Activated T-cell treated with anti-CD3 and anti-CD28 coated beads, Interleukin-2, amount 50 U/mL, for 72 hours (primary cell): ENCODE measurements around the gene MYOZ3. TPM values are rescaled to one million over a fixed set of nuclear protein-coding genes. Genes with fewer than 3 reads are reported as not detected.

ENCODE experiments used
- ATAC-seq, 2 donors: fragments of 150-1000 bp; cut with Tn5 transposase; replicated peaks in 1 of 2; 2 replicates each; pipeline ENCODE4 v1.10.0; 2021; ENCODE audit warnings: moderate library complexity in 2 of 2, mild to moderate bottlenecking in 1 of 2
- DNase-seq, 2 donors: peaks; one replicate each; pipeline ENCODE4 v3.0.0; 2021 to 2022; ENCODE audit warnings: mixed read lengths in 1 of 2
- H3K27ac Mint-ChIP-seq: one replicate; pipeline ENCODE4 v1.8.0; 2022; ENCODE audit warnings: mild to moderate bottlenecking, moderate library complexity, mixed read lengths
- H3K27me3 Mint-ChIP-seq: one replicate; pipeline ENCODE4 v1.8.0; 2022; ENCODE audit warnings: low read depth, mixed read lengths
- H3K36me3 Mint-ChIP-seq, 2 donors: one replicate each; pipeline ENCODE4 v1.8.0; 2022; ENCODE audit warnings: mixed read lengths in 2 of 2, mild to moderate bottlenecking in 1 of 2; ENCODE audit not compliant: insufficient read depth in 2 of 2
- H3K4me1 Mint-ChIP-seq: one replicate; pipeline ENCODE4 v1.8.0; 2022; ENCODE audit warnings: low read depth, mixed read lengths
- H3K4me3 Mint-ChIP-seq, 2 donors: one replicate each; pipeline ENCODE4 v1.8.0; 2022; ENCODE audit warnings: mild to moderate bottlenecking in 2 of 2, mixed read lengths in 2 of 2, moderate library complexity in 2 of 2
- H3K9me3 Mint-ChIP-seq, 2 donors: one replicate each; pipeline ENCODE4 v1.8.0; 2022; ENCODE audit warnings: mixed read lengths in 2 of 2
- total RNA-seq, 2 donors: library from RNA; stranded (reverse); gene quantifications; one replicate each; pipeline ENCODE4 v1.2.3, GENCODE V29; 2022

The MYOZ3 gene
- total RNA-seq, 2 donors from 2014 or later = 0.16 TPM; not detected in 1

DNA sequence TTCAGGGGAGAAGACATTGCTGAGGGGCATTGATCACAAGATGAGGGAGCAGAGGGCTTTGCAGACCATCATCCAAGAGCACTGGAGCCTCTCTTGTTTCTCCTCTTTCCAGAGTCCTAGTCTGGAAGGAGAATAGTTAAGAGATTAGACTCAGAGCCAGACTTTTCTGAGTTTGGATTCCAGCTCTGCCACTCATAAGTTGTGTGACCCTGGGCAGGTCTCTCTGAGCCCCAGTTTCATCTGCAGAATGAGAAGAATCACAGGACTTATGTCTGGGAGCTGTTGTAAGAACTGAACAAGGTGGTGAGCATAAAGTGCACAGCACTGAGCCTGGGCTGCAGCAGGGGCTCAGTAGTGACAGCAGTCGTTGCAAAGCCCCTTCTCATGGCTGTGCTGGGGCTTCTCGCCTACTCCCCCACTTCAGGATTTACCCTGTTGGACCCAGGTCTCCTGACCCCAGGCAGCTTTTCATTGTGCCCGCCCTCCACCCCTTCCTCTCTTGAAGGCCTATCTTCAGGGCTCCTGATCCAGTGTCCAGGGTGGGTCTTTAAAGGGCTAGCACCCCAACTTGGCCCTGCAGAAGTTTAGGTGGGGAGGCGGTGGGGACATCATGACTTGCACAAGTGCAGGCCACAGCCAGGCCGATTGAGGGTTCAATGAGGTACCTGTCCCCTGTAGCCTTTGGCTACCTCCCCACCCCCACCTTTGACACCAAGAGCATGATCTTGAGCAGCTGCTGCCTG, 19.1 kb upstream of the MYOZ3 start:
- H3K9me3 Mint-ChIP-seq = no peaks in the 10 kb centered on the region
- peaks cover 3% of the 10 kb centered on the region for H3K27me3 Mint-ChIP-seq
- ATAC-seq (no peak), DNase-seq (no peak)
- H3K36me3 Mint-ChIP-seq = no peaks in the 10 kb centered on the region
- H3K4me3 Mint-ChIP-seq = no peak overlapping the region
- H3K4me1 Mint-ChIP-seq = no peaks in the 10 kb centered on the region
- H3K27ac Mint-ChIP-seq = no peak overlapping the region

DNA sequence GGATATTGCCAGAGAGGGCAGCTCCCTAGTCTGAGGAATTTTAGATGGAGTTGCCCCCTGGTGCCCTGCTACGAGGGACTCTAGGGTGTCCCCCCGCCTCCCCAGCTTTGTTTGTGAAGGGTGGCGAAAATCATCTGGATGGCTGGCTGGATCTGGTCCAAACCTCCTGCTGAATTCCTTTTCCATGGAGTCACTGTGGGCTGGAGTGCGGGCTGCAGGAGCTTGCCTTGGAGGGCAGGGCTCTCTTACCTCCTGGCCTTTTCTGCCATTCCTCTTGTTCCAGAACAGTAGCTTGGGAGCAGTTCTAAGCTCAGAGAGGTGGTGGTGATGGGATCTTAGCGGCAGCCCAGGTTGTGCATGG, 18.5 kb upstream of the MYOZ3 start:
- ATAC-seq = no peak
- no peak overlapping the region for H3K27ac Mint-ChIP-seq

DNA sequence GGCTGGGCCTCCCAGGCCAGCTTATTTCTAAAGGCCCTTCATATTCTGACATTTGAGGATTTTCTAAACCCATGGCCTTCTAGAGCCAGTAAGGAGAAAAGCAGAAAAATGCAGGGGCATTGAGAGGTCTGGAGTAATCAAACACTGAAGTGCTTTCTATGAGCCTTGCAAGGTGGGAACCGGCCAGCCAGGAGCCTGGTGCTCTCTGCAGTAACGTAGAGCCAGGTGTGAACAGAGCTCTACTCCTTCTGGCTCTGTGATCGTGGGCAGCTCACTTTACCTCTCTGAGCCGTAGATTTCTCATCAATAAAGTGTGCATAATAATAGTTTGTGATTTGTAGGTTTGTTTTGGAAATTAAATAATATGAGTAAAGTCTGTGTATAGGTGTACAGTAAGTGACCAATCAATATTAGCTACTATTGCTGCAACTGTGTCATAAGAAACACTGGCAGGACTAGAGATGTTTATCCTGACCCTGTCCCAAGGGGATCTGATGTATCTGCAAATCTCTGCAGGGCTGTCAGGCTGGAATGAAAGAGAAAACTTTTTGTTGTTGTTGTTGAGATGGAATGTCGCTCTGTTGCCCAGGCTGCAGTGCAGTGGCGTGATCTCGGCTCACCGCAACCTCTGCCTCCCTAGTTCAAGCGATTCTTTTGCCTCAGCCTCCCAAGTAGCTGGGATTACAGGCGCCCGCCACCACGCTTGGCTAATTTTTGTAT, 17.9 kb upstream of the MYOZ3 start:
- no peaks in the 10 kb centered on the region for H3K27me3 Mint-ChIP-seq
- no peaks in the 10 kb centered on the region for H3K4me1 Mint-ChIP-seq
- DNase-seq (no peak), ATAC-seq (no peak)
- H3K36me3 Mint-ChIP-seq = no peaks in the 10 kb centered on the region
- no peak overlapping the region for H3K4me3 Mint-ChIP-seq
- no peaks in the 10 kb centered on the region for H3K9me3 Mint-ChIP-seq
- H3K27ac Mint-ChIP-seq = no peak overlapping the region

More for the DNA sequence above, 18.5 kb upstream of the MYOZ3 start:
- H3K4me1 Mint-ChIP-seq = no peaks in the 10 kb centered on the region
- H3K27me3 Mint-ChIP-seq = no peaks in the 10 kb centered on the region
- no peaks in the 10 kb centered on the region for H3K9me3 Mint-ChIP-seq
- no peak for DNase-seq
- H3K36me3 Mint-ChIP-seq = no peaks in the 10 kb centered on the region
- H3K4me3 Mint-ChIP-seq = no peak overlapping the region

DNA sequence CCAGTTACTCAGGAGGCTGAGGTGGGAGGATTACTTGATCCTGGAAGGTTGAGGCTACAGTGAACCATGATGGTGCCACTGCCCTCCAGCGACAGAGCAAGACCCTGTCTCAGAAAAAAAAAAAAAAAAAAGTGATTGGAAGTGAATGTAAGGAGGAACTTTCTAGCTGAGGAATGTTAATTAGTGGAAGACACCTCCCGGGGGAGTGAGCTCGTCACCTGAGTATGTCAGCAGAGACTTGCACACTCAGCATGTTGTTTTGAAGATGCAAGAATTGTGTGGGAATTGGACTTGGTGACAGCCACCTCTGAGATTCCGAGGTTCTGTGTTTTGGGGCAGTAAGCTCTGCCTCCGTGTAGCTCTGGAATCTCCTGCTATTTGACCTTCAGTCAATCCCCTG, 17.0 kb upstream of the MYOZ3 start:
- H3K4me3 Mint-ChIP-seq = no peak overlapping the region
- no peaks in the 10 kb centered on the region for H3K27me3 Mint-ChIP-seq
- H3K4me1 Mint-ChIP-seq = no peaks in the 10 kb centered on the region
- no peaks in the 10 kb centered on the region for H3K9me3 Mint-ChIP-seq
- no peaks in the 10 kb centered on the region for H3K36me3 Mint-ChIP-seq
- H3K27ac Mint-ChIP-seq = no peak overlapping the region
- ATAC-seq = no peak
- no peak for DNase-seq

DNA sequence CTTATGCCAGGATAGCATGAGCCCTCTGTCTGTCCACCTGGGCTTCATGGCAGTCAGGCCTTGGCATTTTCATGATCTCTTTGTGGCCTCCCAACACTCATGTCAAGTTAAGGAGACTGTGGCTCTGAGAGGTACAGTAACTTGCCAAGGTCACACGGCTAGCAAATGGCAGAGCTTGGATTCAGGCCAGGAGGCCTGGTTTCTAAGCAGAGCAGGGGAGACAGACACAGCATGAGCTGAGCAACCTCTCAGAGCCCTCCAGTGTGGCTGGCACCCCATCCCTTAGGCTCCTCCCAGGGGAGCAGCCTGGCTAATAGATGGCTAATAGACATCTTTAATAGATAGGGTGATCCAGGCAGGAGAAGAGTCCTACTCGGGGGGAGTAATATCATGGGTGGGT, 16.5 kb upstream of the MYOZ3 start:
- DNase-seq = no peak
- no peaks in the 10 kb centered on the region for H3K36me3 Mint-ChIP-seq
- no peak overlapping the region for H3K27ac Mint-ChIP-seq
- H3K9me3 Mint-ChIP-seq = no peaks in the 10 kb centered on the region
- H3K4me1 Mint-ChIP-seq = no peaks in the 10 kb centered on the region
- H3K4me3 Mint-ChIP-seq = no peak overlapping the region
- ATAC-seq = no peak
- no peaks in the 10 kb centered on the region for H3K27me3 Mint-ChIP-seq

DNA sequence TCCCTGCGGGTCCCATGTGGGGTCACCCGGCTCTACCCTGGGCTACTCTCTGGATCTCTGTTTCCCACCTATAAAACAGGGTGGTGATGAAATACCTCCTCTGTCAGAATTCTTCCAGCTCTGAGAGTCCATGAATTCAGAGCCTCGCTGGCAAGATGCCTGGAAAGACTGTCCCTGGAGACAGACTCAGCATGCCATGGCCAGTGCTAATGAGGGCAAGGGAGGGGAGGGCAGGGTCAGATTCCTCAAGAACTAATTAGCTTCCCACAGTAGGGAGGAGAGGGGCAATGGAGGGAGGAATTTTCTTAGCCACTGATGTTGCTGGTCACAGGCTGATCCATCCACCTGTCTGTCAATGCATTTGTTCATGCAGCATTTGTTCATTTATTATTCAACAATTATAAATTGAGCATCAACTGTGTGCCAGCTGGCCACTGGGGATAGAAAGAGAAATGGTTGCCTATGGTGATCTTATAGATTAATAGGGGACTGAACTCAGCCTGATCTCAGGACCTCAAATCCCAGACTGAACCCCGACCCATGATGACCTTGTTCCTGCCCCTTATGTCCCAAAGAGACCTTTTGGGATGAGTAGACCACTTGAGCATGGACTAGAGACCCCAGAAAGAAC, 15.9 kb upstream of the MYOZ3 start:
- Mint-ChIP-seq H3K4me1 (no peaks in the 10 kb centered on the region), H3K4me3 (no peak overlapping the region), H3K27ac (no peak overlapping the region), H3K36me3 (no peaks in the 10 kb centered on the region), H3K27me3 (no peaks in the 10 kb centered on the region), H3K9me3 (no peaks in the 10 kb centered on the region)
- DNase-seq (no peak), ATAC-seq (no peak)

DNA sequence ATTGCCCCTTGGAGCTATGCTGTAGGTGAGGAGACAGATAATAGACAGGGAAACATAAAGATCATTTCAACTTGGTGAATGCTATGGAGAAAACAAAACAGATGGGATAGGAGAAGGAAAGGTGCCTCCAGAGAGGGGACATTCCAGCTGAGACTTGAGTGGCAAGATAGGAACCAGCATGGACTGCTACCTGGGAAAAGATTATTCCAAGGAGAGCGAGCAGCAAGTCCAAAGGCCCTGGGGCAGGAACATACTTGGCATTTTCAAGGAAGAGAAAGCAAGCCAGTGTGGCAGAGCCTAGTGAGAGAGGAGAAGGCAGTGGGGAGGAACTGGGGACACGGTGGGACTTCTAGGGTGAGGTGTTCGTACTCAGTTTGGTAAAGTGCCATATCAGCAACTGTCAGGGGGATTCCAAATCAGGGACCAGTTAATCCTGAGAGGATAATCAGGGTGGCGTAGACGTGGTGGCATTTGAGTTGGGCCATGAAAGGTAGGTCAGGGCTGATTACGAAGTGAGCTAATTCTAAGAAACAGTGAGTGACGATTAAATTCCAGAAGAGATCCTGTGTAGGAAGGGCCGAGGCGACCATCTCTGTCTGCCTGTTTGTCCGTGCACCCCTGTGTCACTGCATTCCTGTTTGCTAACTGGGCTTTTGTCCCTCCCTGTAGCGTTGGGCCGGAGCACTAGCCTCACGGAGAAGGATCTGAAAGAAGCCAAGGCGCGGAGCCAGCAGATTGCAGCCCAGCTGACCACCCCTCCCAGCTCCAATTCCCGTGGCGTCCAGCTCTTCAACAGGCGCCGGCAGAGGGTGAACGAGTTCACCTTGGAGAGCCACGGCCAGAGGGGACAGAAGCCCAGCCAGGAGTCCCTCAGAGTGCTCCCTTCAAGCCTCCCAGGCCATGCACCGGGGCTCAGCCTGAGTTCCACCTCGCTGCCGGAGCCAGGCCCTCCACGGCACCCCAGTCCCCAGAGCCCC, 13.5 kb upstream of the MYOZ3 start:
- Mint-ChIP-seq H3K27me3 (no peaks in the 10 kb centered on the region), H3K36me3 (no peaks in the 10 kb centered on the region), H3K4me1 (no peaks in the 10 kb centered on the region), H3K4me3 (no peak overlapping the region), H3K27ac (no peak overlapping the region), H3K9me3 (no peaks in the 10 kb centered on the region)
- ATAC-seq = no peak
- no peak for DNase-seq

DNA sequence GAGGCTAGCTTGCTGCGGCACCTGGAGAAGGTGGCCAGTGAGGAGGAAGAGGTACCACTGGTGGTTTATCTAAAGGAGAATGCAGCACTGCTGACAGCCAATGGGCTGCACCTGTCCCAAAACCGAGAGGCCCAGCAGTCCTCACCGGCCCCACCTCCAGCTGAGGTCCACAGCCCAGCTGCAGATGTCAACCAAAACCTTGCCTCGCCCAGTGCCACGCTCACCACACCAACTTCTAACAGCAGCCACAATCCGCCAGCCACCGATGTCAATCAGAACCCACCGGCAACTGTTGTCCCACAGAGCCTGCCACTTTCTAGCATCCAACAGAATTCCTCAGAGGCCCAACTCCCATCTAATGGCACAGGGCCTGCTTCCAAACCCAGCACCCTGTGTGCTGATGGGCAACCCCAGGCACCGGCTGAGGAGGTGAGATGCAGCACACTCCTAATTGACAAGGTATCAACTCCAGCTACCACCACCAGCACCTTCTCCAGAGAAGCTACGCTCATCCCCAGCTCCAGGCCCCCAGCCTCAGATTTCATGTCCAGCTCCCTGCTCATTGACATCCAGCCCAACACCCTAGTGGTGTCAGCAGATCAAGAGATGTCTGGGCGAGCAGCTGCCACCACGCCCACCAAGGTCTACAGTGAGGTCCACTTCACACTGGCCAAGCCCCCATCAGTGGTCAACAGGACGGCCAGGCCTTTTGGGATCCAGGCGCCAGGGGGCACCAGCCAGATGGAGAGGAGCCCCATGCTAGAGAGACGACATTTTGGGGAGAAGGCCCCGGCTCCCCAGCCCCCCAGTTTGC, 12.6 kb upstream of the MYOZ3 start:
- no peaks in the 10 kb centered on the region for H3K27me3 Mint-ChIP-seq
- DNase-seq = no peak
- no peaks in the 10 kb centered on the region for H3K4me1 Mint-ChIP-seq
- no peaks in the 10 kb centered on the region for H3K36me3 Mint-ChIP-seq
- H3K27ac Mint-ChIP-seq = no peak overlapping the region
- H3K9me3 Mint-ChIP-seq = no peaks in the 10 kb centered on the region
- ATAC-seq = no peak
- no peak overlapping the region for H3K4me3 Mint-ChIP-seq

DNA sequence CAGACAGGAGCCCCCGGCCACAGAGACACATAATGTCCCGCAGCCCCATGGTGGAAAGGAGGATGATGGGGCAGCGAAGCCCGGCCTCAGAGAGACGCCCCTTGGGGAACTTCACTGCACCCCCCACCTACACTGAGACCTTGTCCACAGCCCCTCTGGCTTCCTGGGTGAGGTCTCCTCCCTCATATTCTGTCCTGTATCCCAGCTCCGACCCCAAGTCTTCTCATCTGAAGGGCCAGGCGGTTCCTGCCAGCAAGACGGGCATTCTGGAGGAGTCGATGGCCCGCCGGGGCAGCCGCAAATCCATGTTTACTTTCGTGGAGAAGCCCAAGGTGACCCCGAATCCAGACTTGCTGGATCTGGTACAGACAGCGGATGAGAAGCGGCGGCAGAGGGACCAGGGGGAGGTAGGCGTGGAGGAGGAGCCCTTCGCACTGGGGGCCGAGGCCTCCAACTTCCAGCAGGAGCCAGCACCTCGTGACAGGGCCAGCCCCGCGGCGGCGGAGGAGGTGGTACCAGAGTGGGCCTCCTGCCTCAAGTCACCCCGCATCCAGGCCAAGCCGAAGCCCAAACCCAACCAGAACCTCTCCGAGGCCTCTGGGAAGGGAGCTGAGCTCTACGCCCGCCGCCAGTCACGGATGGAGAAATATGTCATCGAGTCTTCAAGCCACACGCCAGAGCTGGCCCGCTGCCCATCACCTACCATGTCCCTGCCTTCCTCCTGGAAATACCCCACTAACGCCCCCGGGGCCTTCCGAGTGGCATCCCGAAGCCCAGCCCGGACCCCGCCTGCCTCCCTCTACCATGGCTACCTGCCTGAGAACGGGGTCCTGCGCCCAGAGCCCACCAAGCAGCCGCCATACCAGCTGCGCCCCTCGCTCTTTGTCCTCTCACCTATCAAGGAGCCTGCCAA, 11.7 kb upstream of the MYOZ3 start:
- Mint-ChIP-seq H3K4me1 (no peaks in the 10 kb centered on the region), H3K27me3 (no peaks in the 10 kb centered on the region), H3K36me3 (no peaks in the 10 kb centered on the region), H3K4me3 (no peak overlapping the region), H3K27ac (no peak overlapping the region), H3K9me3 (no peaks in the 10 kb centered on the region)
- no peak for ATAC-seq
- DNase-seq = no peak

DNA sequence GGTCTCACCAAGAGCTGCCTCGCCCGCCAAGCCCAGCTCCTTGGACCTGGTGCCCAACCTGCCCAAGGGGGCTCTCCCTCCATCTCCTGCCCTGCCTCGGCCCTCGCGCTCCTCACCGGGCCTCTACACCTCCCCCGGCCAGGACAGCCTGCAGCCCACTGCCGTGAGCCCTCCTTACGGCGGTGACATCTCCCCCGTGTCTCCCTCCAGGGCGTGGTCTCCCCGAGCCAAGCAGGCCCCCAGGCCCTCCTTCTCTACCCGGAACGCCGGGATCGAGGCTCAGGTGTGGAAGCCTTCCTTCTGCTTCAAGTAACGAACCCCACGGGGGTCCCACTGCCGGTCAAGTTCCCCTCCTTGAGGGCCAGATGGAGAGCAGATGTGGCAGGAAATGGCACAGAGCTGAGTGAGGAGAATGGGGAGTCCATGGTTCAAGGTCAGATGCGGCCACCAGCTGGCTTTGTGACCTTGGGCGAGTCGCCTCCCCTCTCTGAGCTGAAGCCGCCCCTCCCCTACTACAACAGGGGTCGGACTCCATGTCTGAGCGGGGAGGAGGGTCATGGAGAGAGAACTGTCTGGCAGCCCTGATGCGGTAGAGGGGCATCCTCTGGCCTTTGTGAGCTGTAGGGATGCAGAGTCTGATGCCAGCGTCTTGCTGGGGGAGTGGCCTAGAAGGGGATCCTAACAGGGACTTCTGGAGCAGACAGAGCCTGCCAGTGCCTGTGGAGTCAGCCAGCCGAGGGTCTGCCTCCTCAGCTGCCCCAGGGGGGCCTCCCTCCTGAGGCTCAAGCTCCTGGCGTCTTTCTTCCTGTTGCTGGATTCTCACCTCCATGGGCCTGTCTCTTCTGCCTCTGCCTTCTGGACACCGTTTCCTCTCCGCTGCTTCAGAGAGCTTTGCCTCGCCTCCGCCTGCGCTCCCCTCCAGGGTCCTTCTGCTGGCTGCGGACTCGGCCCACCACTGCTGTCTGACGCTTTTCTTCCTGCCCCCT, 10.7 kb upstream of the MYOZ3 start:
- Mint-ChIP-seq H3K9me3 (no peaks in the 10 kb centered on the region), H3K27me3 (no peaks in the 10 kb centered on the region)

DNA sequence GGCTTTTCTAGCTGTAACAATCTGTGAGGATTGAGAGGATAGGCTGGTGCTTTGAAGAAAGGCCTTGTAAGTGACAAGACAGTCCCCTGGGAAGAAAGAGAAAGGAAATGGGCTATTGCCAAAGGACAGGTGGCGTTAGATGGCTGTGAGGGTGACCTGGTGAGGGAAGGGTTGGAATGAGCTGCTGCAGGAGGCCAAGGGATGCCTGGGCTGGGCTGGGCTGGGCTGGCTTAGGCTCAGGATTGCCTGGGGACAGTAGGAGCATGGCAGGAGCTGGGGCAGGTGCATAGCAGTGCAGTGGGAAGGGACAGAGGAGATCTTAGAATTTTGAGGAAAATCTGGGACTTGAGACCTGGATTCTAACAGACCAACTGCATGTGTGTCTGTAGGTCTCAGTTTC, 9.7 kb upstream of the MYOZ3 start:
- Mint-ChIP-seq H3K4me3 (no peak overlapping the region), H3K9me3 (no peaks in the 10 kb centered on the region), H3K4me1 (no peaks in the 10 kb centered on the region), H3K36me3 (no peaks in the 10 kb centered on the region), H3K27ac (no peak overlapping the region), H3K27me3 (no peaks in the 10 kb centered on the region)
- ATAC-seq (no peak), DNase-seq (no peak)

More for the DNA sequence above, 10.7 kb upstream of the MYOZ3 start:
- no peak for DNase-seq
- no peaks in the 10 kb centered on the region for H3K36me3 Mint-ChIP-seq
- no peak overlapping the region for H3K27ac Mint-ChIP-seq
- H3K4me3 Mint-ChIP-seq = no peak overlapping the region
- ATAC-seq = no peak
- H3K4me1 Mint-ChIP-seq = no peaks in the 10 kb centered on the region
